OCI-LY7 (cell line): ENCODE measurements around the gene GIPC3. TPM values are rescaled to one million over a fixed set of nuclear protein-coding genes. Genes with fewer than 3 reads are reported as not detected.

Experiments
- BruUV-seq: library from RNA; stranded (reverse); fragments of 400-500 nt; replicated peaks from 2 replicates; lab custom pipeline; 2021; lab: Mats Ljungman, UMichigan
- CTCF ChIA-PET: fragments of 300-600 bp; sonication (Branson Sonifier 250); formaldehyde crosslinking; loops from one replicate; lab custom pipeline; 2022; ENCODE audit warnings: antibody characterized with exemption; ENCODE audit not compliant: unreplicated experiment; lab: Charles Lee
- POLR2A ChIA-PET: fragments of 300-600 bp; sonication (Branson Sonifier 250); formaldehyde crosslinking; loops from one replicate; lab custom pipeline; 2022; ENCODE audit warnings: antibody characterized with exemption; lab: Charles Lee
- DNase-seq: peaks from one replicate; pipeline ENCODE4 v3.0.0-alpha.2; 2015; ENCODE audit warnings: low spot score
- H2AFZ ChIP-seq: fragments of 200-600 bp; sonication (generic), shearing (Covaris generic); 2 replicates; pipeline ENCODE4 v1.6.1; 2014; ENCODE audit warnings: mild to moderate bottlenecking, antibody characterized with exemption, low read length, moderate library complexity
- H3K27ac ChIP-seq: fragments of 200-600 bp; sonication (generic); 2 replicates; pipeline ENCODE4 v1.5.1; 2014; ENCODE audit warnings: mixed run types, low read depth, mild to moderate bottlenecking, moderate library complexity, low read length, inconsistent platforms; ENCODE audit not compliant: poor library complexity, severe bottlenecking
- H3K36me3 ChIP-seq: fragments of 200-600 bp; sonication (generic); 2 replicates; pipeline ENCODE4 v1.6.1; 2014; ENCODE audit warnings: mild to moderate bottlenecking, antibody characterized with exemption, low read length, moderate library complexity, mixed read lengths; ENCODE audit not compliant: insufficient read depth
- H3K4me1 ChIP-seq: fragments of 200-600 bp; sonication (generic); 2 replicates; pipeline ENCODE4 v1.5.1; 2014; ENCODE audit warnings: mild to moderate bottlenecking, low read length; ENCODE audit not compliant: insufficient read depth, poor library complexity, severe bottlenecking
- H3K4me2 ChIP-seq: fragments of 200-600 bp; sonication (generic); 2 replicates; pipeline ENCODE4 v1.6.1; 2014; ENCODE audit warnings: mild to moderate bottlenecking, low read length
- H3K4me3 ChIP-seq: fragments of 200-600 bp; sonication (generic); 2 replicates; pipeline ENCODE4 v1.5.1; 2014; ENCODE audit warnings: mild to moderate bottlenecking, low read depth, low read length; ENCODE audit not compliant: poor library complexity, severe bottlenecking
- H3K79me2 ChIP-seq: fragments of 200-600 bp; sonication (generic); 2 replicates; pipeline ENCODE4 v1.6.1; 2016; ENCODE audit warnings: low read depth, mild to moderate bottlenecking, low read length, moderate library complexity, mixed read lengths; ENCODE audit not compliant: insufficient read depth
- H3K9me2 ChIP-seq: fragments of 200-600 bp; sonication (generic); 2 replicates; pipeline ENCODE4 v1.6.1; 2016; ENCODE audit warnings: mild to moderate bottlenecking, low read length, mixed read lengths; ENCODE audit not compliant: insufficient read depth
- H3K9me3 ChIP-seq: fragments of 200-600 bp; sonication (generic); 2 replicates; pipeline ENCODE4 v1.6.1; 2014; ENCODE audit warnings: mild to moderate bottlenecking, mixed run types, low read length, mixed read lengths
- H4K20me1 ChIP-seq: fragments of 200-600 bp; sonication (generic); 2 replicates; pipeline ENCODE4 v1.6.1; 2014; ENCODE audit warnings: mild to moderate bottlenecking, antibody characterized with exemption, low read length, moderate library complexity, mixed read lengths; ENCODE audit not compliant: insufficient read depth
- EZH2phosphoT487 ChIP-seq: fragments of 200-600 bp; sonication (generic); IDR thresholded peaks from 2 replicates; pipeline ENCODE4 v1.6.1; 2018; ENCODE audit warnings: low read depth, borderline replicate concordance, mild to moderate bottlenecking, mixed run types, antibody characterized with exemption, low read length, moderate library complexity, mixed read lengths
- intact Hi-C: fragments of 100-400 bp; cut with micrococcal nuclease; formaldehyde crosslinking; loops from one replicate; pipeline ENCODE4 v1.10.0; 2022; ENCODE audit not compliant: unreplicated experiment
- total RNA-seq, 2 experiments: library from RNA; depleted of rRNA in 1 of 2; stranded (reverse); fragments of >200 nt in 1 of 2; shearing (Covaris generic) in 1 of 2; gene quantifications; 2 replicates each; pipeline ENCODE4 v1.2.3, GENCODE V29; 2014 to 2022
- TF ChIP-seq, protein P1 (sequence below): fragments of 200-600 bp; sonication (generic); conservative IDR thresholded peaks from 2 replicates; pipeline ENCODE4 v1.5.1; 2014; ENCODE audit warnings: mild to moderate bottlenecking, antibody characterized with exemption, low read length, moderate library complexity, mixed read lengths

The GIPC3 gene
- total RNA-seq, 2 experiments from 2014 or later, result not detected

DNA sequence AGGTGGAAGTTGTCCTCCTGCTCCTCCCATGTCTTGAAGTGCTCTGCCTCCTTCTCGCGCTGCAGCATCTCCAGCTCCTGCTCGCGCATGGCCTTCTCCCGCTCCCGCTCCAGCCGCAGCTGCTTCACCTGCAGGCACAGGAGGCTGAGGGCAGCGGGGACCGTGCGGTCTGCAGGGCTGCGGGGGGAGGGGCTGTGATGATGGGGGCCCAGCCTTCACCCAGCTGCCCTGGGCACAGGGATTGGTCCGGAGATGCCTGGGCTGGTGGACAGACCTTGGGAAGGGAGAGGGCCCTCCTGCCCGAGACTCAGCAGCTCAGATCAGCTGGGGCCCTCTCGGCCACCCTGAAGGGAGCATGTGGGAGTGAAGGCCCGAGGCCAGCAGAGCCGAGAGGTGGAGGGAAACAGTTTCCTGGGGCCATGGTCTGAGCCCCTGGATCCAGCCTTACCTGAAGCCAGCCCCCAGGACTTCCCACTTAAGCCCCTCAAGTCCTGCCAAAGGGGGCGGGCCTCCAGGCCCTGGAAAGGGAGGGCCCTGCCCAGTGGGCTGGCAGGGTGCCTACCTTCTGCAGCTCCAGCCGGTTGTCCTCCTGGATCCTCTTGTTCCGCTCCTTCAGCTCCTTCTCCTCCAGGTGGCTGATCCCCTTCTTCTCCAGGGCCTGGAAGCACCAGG is 35.0 kb downstream of the GIPC3 start:
- intact Hi-C loops, result no loop called here
- H3K4me3 ChIP-seq, result no peak overlapping the region
- TF ChIP-seq, protein P1, sequence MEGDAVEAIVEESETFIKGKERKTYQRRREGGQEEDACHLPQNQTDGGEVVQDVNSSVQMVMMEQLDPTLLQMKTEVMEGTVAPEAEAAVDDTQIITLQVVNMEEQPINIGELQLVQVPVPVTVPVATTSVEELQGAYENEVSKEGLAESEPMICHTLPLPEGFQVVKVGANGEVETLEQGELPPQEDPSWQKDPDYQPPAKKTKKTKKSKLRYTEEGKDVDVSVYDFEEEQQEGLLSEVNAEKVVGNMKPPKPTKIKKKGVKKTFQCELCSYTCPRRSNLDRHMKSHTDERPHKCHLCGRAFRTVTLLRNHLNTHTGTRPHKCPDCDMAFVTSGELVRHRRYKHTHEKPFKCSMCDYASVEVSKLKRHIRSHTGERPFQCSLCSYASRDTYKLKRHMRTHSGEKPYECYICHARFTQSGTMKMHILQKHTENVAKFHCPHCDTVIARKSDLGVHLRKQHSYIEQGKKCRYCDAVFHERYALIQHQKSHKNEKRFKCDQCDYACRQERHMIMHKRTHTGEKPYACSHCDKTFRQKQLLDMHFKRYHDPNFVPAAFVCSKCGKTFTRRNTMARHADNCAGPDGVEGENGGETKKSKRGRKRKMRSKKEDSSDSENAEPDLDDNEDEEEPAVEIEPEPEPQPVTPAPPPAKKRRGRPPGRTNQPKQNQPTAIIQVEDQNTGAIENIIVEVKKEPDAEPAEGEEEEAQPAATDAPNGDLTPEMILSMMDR, result no peak
- no peak for TF ChIP-seq EZH2phosphoT487
- H3K9me3 ChIP-seq, result no peaks in the 10 kb centered on the region
- H3K27ac ChIP-seq, result no peak overlapping the region
- H3K36me3 ChIP-seq, result peaks cover 40% of the 10 kb centered on the region
- no peak overlapping the region for H3K4me2 ChIP-seq
- H3K9me2 ChIP-seq, result no peaks in the 10 kb centered on the region
- ChIA-PET POLR2A (no interaction called here), CTCF (no interaction called here)
- H3K79me2 ChIP-seq, result peaks cover 9% of the 10 kb centered on the region
- DNase-seq, result no peak
- H3K4me1 ChIP-seq, result peaks cover 7% of the 10 kb centered on the region
- BruUV-seq, result no TSS peak
- H2AFZ ChIP-seq, result no peak overlapping the region
- 0 out of 2 replicates have a peak, but pooled peaks cover 5% of the 10 kb centered on the region for H4K20me1 ChIP-seq

DNA sequence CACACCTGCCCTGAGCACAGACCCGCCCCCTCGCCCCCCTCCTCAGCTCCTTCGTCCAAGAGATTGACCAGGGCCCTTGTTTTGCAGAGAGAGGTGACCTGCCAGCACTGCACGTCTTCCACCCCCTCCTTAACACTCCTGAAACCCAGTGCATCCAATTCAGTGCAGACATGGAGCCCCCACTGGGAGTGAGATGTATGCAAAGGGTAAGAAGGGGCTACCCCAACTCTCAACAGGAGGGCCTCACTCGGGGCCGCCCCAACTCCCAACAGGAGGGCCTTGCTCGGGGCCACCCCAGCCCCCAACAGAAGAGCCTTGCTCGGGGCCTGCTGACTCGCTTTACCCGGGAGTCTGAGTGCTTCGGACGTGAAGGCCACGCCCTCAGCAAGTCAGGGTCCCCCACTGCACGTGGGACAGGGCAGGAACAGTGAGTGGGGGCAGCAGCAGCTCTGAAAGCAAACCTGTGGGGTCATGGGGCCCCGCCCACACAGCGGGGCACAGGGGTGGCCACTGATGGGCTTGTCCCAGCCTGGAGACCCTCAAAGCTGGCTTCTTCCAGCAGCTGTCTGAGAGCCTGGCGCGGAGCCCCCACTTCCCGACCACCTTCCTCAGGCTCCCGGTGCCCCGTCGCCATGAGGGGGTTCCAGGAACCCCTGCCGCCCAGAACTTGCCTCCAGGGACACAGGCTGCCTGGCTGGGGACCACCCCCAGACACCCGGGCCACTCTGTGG is 35.7 kb downstream of the GIPC3 start:
- no peaks in the 10 kb centered on the region for H3K9me2 ChIP-seq
- H3K9me3 ChIP-seq, result no peaks in the 10 kb centered on the region
- 0 out of 2 replicates have a peak, but pooled peaks cover 10% of the 10 kb centered on the region for H4K20me1 ChIP-seq
- H3K4me2 ChIP-seq, result no peak overlapping the region
- H3K4me1 ChIP-seq, result peaks cover 13% of the 10 kb centered on the region
- peaks cover 40% of the 10 kb centered on the region for H3K36me3 ChIP-seq
- H3K4me3 ChIP-seq, result no peak overlapping the region
- intact Hi-C loops, result no loop called here
- TF ChIP-seq, protein P1, result no peak
- no peak for TF ChIP-seq EZH2phosphoT487
- DNase-seq, result no peak
- H3K27ac ChIP-seq, result no peak overlapping the region
- CTCF ChIA-PET, result no interaction called here
- no peak overlapping the region for H2AFZ ChIP-seq
- POLR2A ChIA-PET, result no interaction called here
- H3K79me2 ChIP-seq, result peaks cover 16% of the 10 kb centered on the region
- BruUV-seq, result no TSS peak

GRCh38 chr19:3621689-3622088 is 36.4 kb downstream of the GIPC3 start:
- 0 out of 2 replicates have a peak, but pooled peaks cover 11% of the 10 kb centered on the region for H4K20me1 ChIP-seq
- no peak overlapping the region for H3K4me2 ChIP-seq
- H3K9me3 ChIP-seq, result no peaks in the 10 kb centered on the region
- TF ChIP-seq, protein P1, result no peak
- no peak for TF ChIP-seq EZH2phosphoT487
- no peak overlapping the region for H3K27ac ChIP-seq
- no peak for DNase-seq
- ChIA-PET CTCF (interaction anchor here (0.6 kb wide), 2 partner anchors 32 to 77 kb away, joined by 3 to 4 read pairs; no protein-coding TSS in a partner anchor), POLR2A (interaction anchor here (0.7 kb wide), 1 partner anchor 142 kb away, joined by 3 read pairs; no protein-coding TSS in a partner anchor)
- no peak overlapping the region for H3K4me3 ChIP-seq
- intact Hi-C loops, result no loop called here
- peaks cover 40% of the 10 kb centered on the region for H3K36me3 ChIP-seq
- no TSS peak for BruUV-seq
- H2AFZ ChIP-seq, result no peak overlapping the region
- H3K79me2 ChIP-seq, result peaks cover 21% of the 10 kb centered on the region
- peaks cover 13% of the 10 kb centered on the region for H3K4me1 ChIP-seq
- H3K9me2 ChIP-seq, result no peaks in the 10 kb centered on the region
